ENCODE results near the gene TMEM52.

The TMEM52 gene

GRCh38 chr1:1918901-1919303 lies at the start of gene TMEM52:
TMEM52 (minus strand) TSS chr1:1919279; CDS start chr1:1919265, 14 bp downstream.
- no peak for TF ChIP-seq CTCF (IDR thresholded peaks at IDR 0.05; ENCODE audit: insufficient read depth, low read depth, low read length, missing control alignments)
- peak within 1 kb of the TSS; percentile 52 for H3K4me3 ChIP-seq (ENCODE audit: low read depth, low read length)
- DNase-seq (ENCODE audit: low read depth) = no peak

GRCh38 chr1:1967879-1968278 lies 48.8 kb upstream of the TMEM52 start:
- no peak overlapping the region for H3K4me3 ChIP-seq (ENCODE audit: low read depth, low read length)
- no peak for DNase-seq (ENCODE audit: low read depth)
- no peak for TF ChIP-seq CTCF (IDR thresholded peaks at IDR 0.05; ENCODE audit: insufficient read depth, low read depth, low read length, missing control alignments)

- TF ChIP-seq CTCF (IDR thresholded peaks at IDR 0.05; ENCODE audit: insufficient read depth, low read depth, low read length, missing control alignments) = no peak
These were observed 48.1 kb upstream of the TMEM52 start for GRCh38 chr1:1967151-1967550.

GRCh38 chr1:1966071-1966740 lies 47.1 kb upstream of the TMEM52 start:
- no peak overlapping the region for H3K4me3 ChIP-seq (ENCODE audit: low read depth, low read length)
- no peak for DNase-seq (ENCODE audit: low read depth)
- TF ChIP-seq CTCF (IDR thresholded peaks at IDR 0.05; ENCODE audit: insufficient read depth, low read depth, low read length, missing control alignments) = no peak

More at GRCh38 chr1:1967151-1967550, 48.1 kb upstream of the TMEM52 start:
- no peak overlapping the region for H3K4me3 ChIP-seq (ENCODE audit: low read depth, low read length)
- no peak for DNase-seq (ENCODE audit: low read depth)

- DNase-seq (ENCODE audit: low read depth) = no peak
- H3K4me3 ChIP-seq (ENCODE audit: low read depth, low read length) = no peak overlapping the region
- no peak for TF ChIP-seq CTCF (IDR thresholded peaks at IDR 0.05; ENCODE audit: insufficient read depth, low read depth, low read length, missing control alignments)
These were observed 46.5 kb upstream of the TMEM52 start for GRCh38 chr1:1965546-1965945.

GRCh38 chr1:1964811-1965210 lies 45.7 kb upstream of the TMEM52 start:
- no peak for DNase-seq (ENCODE audit: low read depth)
- no peak for TF ChIP-seq CTCF (IDR thresholded peaks at IDR 0.05; ENCODE audit: insufficient read depth, low read depth, low read length, missing control alignments)
- H3K4me3 ChIP-seq (ENCODE audit: low read depth, low read length) = no peak overlapping the region

- DNase-seq (ENCODE audit: low read depth) = no peak
- no peak overlapping the region for H3K4me3 ChIP-seq (ENCODE audit: low read depth, low read length)
- no peak for TF ChIP-seq CTCF (IDR thresholded peaks at IDR 0.05; ENCODE audit: insufficient read depth, low read depth, low read length, missing control alignments)
These were observed 44.5 kb upstream of the TMEM52 start for GRCh38 chr1:1963570-1963969.
